Measurements from ENCODE around the gene HTRA2. TPM values are rescaled to one million over a fixed set of nuclear protein-coding genes. Genes with fewer than 3 reads are reported as not detected.

Gene HTRA2
- total RNA-seq, 2 donors from 2014 or later = 75.6 to 81.2 TPM

DNA sequence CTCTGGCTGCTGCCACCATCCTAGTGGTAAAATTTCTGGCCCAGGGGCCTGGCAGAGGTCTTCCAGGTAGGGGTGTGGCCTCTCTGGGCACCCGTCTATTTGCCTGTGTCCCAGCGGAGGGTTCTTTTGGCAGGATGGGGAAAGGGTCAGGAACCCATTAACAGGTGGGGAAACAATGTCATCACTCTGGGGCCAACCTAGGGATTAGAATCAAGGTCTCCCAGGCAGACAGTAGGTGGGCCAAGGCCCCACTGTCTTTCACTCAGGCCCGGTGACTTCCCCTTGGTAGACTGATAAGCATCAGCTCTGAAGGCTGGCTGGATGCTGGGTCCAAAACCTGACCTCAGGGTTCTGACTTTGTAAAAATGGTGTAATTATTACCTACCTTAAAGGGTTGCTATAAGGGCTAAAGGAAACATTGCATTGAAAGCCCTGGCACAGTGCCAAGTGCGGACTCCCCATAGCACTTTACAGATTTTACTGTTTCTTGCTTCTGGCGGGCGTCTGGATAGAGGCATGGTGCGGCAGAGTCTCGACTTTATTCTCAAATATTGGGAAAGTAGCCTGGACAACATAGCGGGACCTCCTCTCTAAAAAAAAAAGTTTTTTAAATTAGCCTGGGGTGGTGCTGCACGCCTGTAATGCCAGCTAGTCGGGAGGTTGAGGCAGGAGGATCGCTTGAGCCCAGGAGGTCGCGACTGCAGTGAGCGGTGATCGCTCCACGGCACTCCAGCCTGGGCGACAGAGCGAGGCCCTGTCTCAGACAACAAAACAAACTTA, 32.5 kb upstream of the HTRA2 start:
- no peak for ATAC-seq (replicated peaks)
- H3K4me1 Mint-ChIP-seq = peaks cover 11% of the 10 kb centered on the region

DNA sequence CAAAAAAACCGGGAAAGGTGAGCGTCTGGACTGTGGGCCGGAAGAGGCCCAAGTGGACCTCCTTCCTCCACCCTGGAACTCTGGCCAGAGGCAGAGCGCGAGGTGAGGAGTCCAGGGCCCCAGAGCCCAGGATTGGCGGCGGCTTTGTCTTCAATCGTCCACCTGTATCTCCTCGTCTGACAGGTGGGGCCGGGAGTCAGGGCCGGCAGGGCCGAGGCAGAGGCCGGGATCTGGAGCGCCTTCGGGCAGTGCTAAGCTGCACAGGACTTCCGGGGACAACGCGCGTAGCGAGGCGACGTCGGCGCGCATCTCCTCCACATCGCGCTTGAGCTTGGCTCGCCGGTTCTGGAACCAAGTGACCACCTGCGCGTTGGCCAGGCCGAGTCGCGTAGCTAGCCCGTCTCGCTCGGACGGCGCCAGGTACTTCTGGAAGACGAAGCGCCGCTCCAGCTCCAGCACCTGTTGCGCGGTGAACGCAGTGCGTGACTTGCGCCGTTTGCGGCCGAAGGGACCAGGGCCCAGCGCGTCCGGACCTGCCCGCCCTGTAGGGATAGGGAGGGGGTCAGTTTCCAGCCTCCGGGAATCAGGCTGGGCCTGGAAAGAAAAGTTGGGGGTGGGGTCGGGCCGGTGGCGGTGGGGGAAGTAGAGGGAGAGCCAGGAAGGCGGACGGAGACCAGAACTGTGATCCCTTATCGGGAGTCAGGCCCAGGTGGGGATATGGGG, 31.8 kb upstream of the HTRA2 start:
- Mint-ChIP-seq H3K9me3 (no peaks in the 10 kb centered on the region), H3K4me3 (peak overlapping the region; percentile 85), H3K27ac (peak overlapping the region; percentile 71), H3K27me3 (peaks cover 25% of the 10 kb centered on the region), H3K36me3 (ENCODE audit: low read depth) (peaks cover 17% of the 10 kb centered on the region), H3K4me1 (peaks cover 11% of the 10 kb centered on the region)
- ATAC-seq (replicated peaks) = peak; percentile 56

More for the DNA sequence above, 32.5 kb upstream of the HTRA2 start:
- peaks cover 25% of the 10 kb centered on the region for H3K27me3 Mint-ChIP-seq
- H3K36me3 Mint-ChIP-seq (ENCODE audit: low read depth) = peaks cover 24% of the 10 kb centered on the region
- H3K4me3 Mint-ChIP-seq = peak overlapping the region; percentile 85
- H3K27ac Mint-ChIP-seq = no peak overlapping the region
- no peaks in the 10 kb centered on the region for H3K9me3 Mint-ChIP-seq

GRCh38 chr2:74498500-74499266, 31.1 kb upstream of the HTRA2 start:
- Mint-ChIP-seq H3K27me3 (peaks cover 25% of the 10 kb centered on the region), H3K9me3 (no peaks in the 10 kb centered on the region), H3K27ac (peak overlapping the region; percentile 71), H3K36me3 (ENCODE audit: low read depth) (peaks cover 9% of the 10 kb centered on the region), H3K4me1 (peaks cover 11% of the 10 kb centered on the region), H3K4me3 (peak overlapping the region; percentile 85)
- ATAC-seq (replicated peaks) = peak; percentile 83

GRCh38 chr2:74499267-74499939, 30.3 kb upstream of the HTRA2 start, which contains the start of gene LBX2:
Gene LBX2, minus strand, starts transcription at chr2:74499603. Its CDS starts 66 bp downstream, at chr2:74499537.
- Mint-ChIP-seq H3K27me3 (peaks cover 30% of the 10 kb centered on the region), H3K36me3 (ENCODE audit: low read depth) (peaks cover 9% of the 10 kb centered on the region), H3K4me3 (peak within 1 kb of the TSS; percentile 85), H3K9me3 (no peaks in the 10 kb centered on the region), H3K27ac (peak within 1 kb of the TSS; percentile 71), H3K4me1 (peaks cover 12% of the 10 kb centered on the region)
- ATAC-seq (replicated peaks) = peak; percentile 12

GRCh38 chr2:74499940-74500577, 29.7 kb upstream of the HTRA2 start:
- ATAC-seq (replicated peaks) = no peak
- no peaks in the 10 kb centered on the region for H3K9me3 Mint-ChIP-seq
- H3K27me3 Mint-ChIP-seq = peaks cover 36% of the 10 kb centered on the region
- H3K4me3 Mint-ChIP-seq = no peak overlapping the region
- peaks cover 13% of the 10 kb centered on the region for H3K36me3 Mint-ChIP-seq (ENCODE audit: low read depth)
- no peak overlapping the region for H3K27ac Mint-ChIP-seq
- H3K4me1 Mint-ChIP-seq = peaks cover 19% of the 10 kb centered on the region

DNA sequence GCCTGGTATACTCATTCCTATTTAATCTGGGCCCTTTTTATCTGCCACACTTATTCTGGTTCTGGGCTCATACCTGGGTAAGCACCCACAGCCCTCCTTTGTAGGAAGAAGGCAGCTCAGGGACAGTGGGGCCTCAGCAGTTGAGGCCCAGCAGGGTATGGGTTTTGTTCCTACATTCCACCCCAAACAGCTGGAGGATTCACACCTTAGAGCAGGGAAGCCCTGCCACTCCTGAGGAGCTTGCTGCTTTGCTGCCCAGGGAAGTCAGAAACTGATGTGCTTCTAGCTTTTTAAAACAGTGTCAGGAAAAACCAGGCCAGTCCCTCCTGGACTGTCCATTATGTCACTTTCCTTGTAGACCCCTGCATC, 29.2 kb upstream of the HTRA2 start:
- Mint-ChIP-seq H3K9me3 (no peaks in the 10 kb centered on the region), H3K4me1 (peaks cover 24% of the 10 kb centered on the region), H3K4me3 (no peak overlapping the region), H3K36me3 (ENCODE audit: low read depth) (peaks cover 18% of the 10 kb centered on the region), H3K27ac (no peak overlapping the region), H3K27me3 (peaks cover 36% of the 10 kb centered on the region)
- no peak for ATAC-seq (replicated peaks)

DNA sequence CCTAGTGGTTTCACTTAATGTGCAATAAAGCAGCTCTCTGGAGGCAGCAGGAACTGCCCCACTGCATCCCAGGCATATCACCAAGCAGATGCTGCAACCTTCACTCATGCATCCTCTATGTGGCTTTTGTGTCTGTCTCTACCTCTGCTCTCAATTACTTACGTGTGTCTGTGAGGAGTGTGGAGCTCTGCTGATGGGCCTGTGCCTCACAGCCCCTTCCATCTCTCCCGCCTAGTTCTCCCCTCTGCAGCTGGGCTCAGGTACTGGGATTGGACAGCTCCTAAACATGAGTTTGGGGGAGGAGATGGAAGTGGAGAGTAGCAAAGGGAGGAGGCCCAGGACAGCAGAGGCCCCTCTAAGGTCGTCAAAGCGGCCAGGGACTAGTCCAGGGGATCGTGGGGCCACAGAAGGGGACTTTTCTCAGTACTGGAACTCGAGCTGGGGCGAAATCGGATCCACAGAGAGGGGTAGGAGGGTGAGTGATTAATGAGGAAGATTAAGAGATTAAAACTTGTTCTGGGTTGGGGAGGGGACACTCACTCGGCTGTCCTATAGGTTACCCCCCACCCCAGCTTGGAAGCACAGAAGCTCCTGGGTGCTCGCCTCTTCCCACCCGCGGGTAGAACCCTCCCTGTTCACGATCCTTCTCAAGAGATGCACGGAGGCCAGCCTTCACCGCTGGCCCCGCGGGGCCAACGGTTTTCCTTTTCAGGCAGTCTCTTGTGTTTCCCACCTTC, 28.2 kb upstream of the HTRA2 start:
- H3K9me3 Mint-ChIP-seq = no peaks in the 10 kb centered on the region
- peak overlapping the region; percentile 69 for H3K4me3 Mint-ChIP-seq
- peaks cover 28% of the 10 kb centered on the region for H3K36me3 Mint-ChIP-seq (ENCODE audit: low read depth)
- ATAC-seq (replicated peaks) = no peak
- H3K4me1 Mint-ChIP-seq = peaks cover 26% of the 10 kb centered on the region
- no peak overlapping the region for H3K27ac Mint-ChIP-seq
- H3K27me3 Mint-ChIP-seq = peaks cover 36% of the 10 kb centered on the region

GRCh38 chr2:74502147-74502719, 27.5 kb upstream of the HTRA2 start:
- peaks cover 35% of the 10 kb centered on the region for H3K36me3 Mint-ChIP-seq (ENCODE audit: low read depth)
- ATAC-seq (replicated peaks) = no peak
- peaks cover 30% of the 10 kb centered on the region for H3K4me1 Mint-ChIP-seq
- H3K9me3 Mint-ChIP-seq = no peaks in the 10 kb centered on the region
- H3K27ac Mint-ChIP-seq = no peak overlapping the region
- peak overlapping the region; percentile 69 for H3K4me3 Mint-ChIP-seq
- peaks cover 36% of the 10 kb centered on the region for H3K27me3 Mint-ChIP-seq

DNA sequence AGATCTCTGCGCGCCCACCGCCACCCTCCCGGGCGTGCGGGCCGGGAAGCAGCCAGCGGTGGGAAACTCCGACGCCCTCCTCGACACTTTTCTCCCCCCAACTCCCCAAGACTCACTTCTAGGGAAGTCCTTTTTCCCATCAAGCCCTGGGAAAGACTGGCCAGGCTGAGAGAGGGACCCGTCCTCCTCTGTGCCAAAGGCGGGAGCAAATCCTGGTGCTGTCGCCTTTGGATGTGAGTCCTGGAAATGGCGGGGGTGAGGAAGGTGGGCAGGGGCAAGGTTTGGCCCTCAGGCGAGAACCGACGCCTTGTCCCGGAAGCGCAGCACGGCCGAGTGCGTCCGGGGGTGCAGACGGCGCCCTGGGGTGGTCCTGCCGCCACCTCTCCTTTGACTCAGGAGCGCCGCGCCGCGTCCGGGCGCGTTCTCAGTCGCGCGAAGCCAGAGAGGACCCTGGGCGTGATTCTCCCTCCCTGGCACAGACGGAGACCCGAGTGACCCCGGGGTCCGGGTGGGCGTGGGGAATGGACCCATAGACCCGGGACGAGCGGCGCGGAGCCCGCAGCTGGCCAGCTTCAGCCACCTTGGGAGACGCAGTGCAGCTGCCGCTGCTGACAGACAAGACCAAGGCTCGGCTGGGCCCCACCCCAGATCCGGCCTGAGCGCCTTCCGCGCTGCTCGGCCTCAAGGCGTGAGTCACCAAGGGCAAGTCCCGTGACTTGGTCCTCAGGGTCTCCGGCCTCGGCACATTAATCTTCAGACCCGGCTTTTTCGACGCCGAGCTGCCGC, 26.8 kb upstream of the HTRA2 start:
- Mint-ChIP-seq H3K4me3 (peak overlapping the region; percentile 69), H3K27ac (no peak overlapping the region), H3K27me3 (peaks cover 36% of the 10 kb centered on the region), H3K9me3 (no peaks in the 10 kb centered on the region), H3K36me3 (ENCODE audit: low read depth) (peaks cover 40% of the 10 kb centered on the region), H3K4me1 (peaks cover 34% of the 10 kb centered on the region)
- ATAC-seq (replicated peaks) = peak; percentile 42

DNA sequence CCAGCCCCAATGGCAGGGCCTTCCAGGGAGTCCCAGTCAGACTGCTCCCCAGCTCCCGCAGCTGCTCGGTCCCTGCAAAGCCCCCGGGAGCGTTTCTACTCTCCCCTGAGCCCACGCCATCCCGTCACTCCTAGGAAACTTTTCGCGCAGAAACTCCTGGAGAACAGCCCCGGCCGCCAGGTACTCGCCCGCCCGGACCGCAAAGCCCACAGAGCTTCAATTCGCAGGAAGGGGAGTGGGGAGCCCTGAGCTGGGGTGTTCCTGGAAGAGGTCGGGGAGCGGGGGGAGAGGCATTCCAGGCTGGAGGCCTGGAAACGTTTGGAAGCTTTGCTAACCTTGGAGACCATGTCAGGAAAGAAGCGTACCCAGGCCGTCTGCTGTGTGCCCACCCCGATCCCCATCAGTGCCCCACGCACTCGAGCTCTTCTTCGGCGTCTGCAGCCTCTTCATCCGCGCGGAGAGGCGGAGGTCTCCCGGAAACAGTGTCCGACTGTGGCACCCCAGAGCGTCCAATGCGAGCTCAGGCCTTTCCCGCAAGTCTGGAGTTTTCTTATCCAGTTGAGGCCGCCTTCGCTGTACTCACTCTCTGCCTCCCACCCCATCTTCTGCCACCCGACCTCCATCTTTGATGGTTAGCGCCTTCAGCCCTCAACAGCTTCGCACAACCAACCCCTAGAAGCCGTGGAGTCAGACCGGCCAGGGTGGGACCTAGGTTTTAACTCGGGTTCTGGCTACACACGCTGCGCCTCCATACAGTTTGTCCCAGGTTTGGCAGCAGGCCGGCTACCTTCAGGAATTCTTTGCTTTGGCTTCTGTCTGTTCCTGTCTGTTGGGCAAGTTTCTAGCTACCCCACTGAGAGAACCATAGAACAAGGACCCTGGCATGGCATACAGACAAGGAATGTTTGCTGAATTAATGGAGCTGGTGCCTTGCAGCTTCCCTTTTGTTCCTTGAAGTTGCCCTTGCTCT, 25.9 kb upstream of the HTRA2 start:
- no peak for ATAC-seq (replicated peaks)
- Mint-ChIP-seq H3K4me1 (peaks cover 27% of the 10 kb centered on the region), H3K4me3 (peak overlapping the region; percentile 69), H3K27ac (no peak overlapping the region), H3K27me3 (peaks cover 30% of the 10 kb centered on the region), H3K36me3 (ENCODE audit: low read depth) (peaks cover 40% of the 10 kb centered on the region), H3K9me3 (no peaks in the 10 kb centered on the region)

GRCh38 chr2:74504591-74504990, 25.1 kb upstream of the HTRA2 start:
- H3K9me3 Mint-ChIP-seq = no peaks in the 10 kb centered on the region
- H3K4me3 Mint-ChIP-seq = peak overlapping the region; percentile 69
- H3K4me1 Mint-ChIP-seq = peaks cover 25% of the 10 kb centered on the region

More at GRCh38 chr2:74504591-74504990, 25.1 kb upstream of the HTRA2 start:
- Mint-ChIP-seq H3K36me3 (ENCODE audit: low read depth) (peaks cover 40% of the 10 kb centered on the region), H3K27me3 (peaks cover 26% of the 10 kb centered on the region), H3K27ac (no peak overlapping the region)
- ATAC-seq (replicated peaks) = no peak

All from activated T-helper 17 cell treated with anti-CD3 and anti-CD28 coated beads, Interleukin-2, amount 50 U/mL, for 72 hours (primary cell).